Stimulated activated memory B cell treated with anti-CD40 and anti-IgM and Interleukin-4, amounts not matched to agents 10 μg/mL and 1 μg/mL and 100 μg/mL, for 72 hours (primary cell): ENCODE results near the gene WT1.

Source experiments
- ATAC-seq: fragments of 150-1000 bp; cut with Tn5 transposase; 2 replicates; pipeline ENCODE4 v1.10.0; 2021
- H3K27ac Mint-ChIP-seq: one replicate; pipeline ENCODE4 v1.8.0; 2022; ENCODE audit warnings: mild to moderate bottlenecking, mixed read lengths
- H3K27me3 Mint-ChIP-seq: one replicate; pipeline ENCODE4 v1.8.0; 2022; ENCODE audit warnings: mixed read lengths
- H3K36me3 Mint-ChIP-seq: one replicate; pipeline ENCODE4 v1.8.0; 2022; ENCODE audit warnings: mixed read lengths
- H3K4me1 Mint-ChIP-seq: one replicate; pipeline ENCODE4 v1.8.0; 2022; ENCODE audit warnings: mixed read lengths
- H3K4me3 Mint-ChIP-seq: one replicate; pipeline ENCODE4 v1.8.0; 2022; ENCODE audit warnings: mild to moderate bottlenecking, moderate library complexity, mixed read lengths
- H3K9me3 Mint-ChIP-seq: one replicate; pipeline ENCODE4 v1.8.0; 2022; ENCODE audit warnings: mixed read lengths

Gene WT1

GRCh38 chr11:32353884-32354283 lies 81.5 kb downstream of the WT1 start:
- Mint-ChIP-seq H3K4me1 (no peaks in the 10 kb centered on the region), H3K4me3 (no peak overlapping the region), H3K9me3 (no peaks in the 10 kb centered on the region), H3K36me3 (no peaks in the 10 kb centered on the region), H3K27me3 (no peaks in the 10 kb centered on the region), H3K27ac (no peak overlapping the region)
- peak; percentile 32 for ATAC-seq

GRCh38 chr11:32348502-32348901 lies 86.8 kb downstream of the WT1 start:
- no peak overlapping the region for H3K27ac Mint-ChIP-seq
- H3K4me3 Mint-ChIP-seq = no peak overlapping the region
- H3K4me1 Mint-ChIP-seq = no peaks in the 10 kb centered on the region
- ATAC-seq = no peak
- no peaks in the 10 kb centered on the region for H3K9me3 Mint-ChIP-seq
- no peaks in the 10 kb centered on the region for H3K36me3 Mint-ChIP-seq
- peaks cover 8% of the 10 kb centered on the region for H3K27me3 Mint-ChIP-seq

- no peak overlapping the region for H3K4me3 Mint-ChIP-seq
- H3K9me3 Mint-ChIP-seq = no peaks in the 10 kb centered on the region
- H3K27ac Mint-ChIP-seq = no peak overlapping the region
- no peaks in the 10 kb centered on the region for H3K4me1 Mint-ChIP-seq
- H3K27me3 Mint-ChIP-seq = peaks cover 8% of the 10 kb centered on the region
- no peaks in the 10 kb centered on the region for H3K36me3 Mint-ChIP-seq
- no peak for ATAC-seq
These were observed 90.4 kb downstream of the WT1 start for GRCh38 chr11:32344946-32345345.

GRCh38 chr11:32343325-32344008 lies 91.9 kb downstream of the WT1 start:
- Mint-ChIP-seq H3K27me3 (peaks cover 8% of the 10 kb centered on the region), H3K36me3 (no peaks in the 10 kb centered on the region), H3K4me1 (no peaks in the 10 kb centered on the region), H3K27ac (no peak overlapping the region), H3K4me3 (no peak overlapping the region), H3K9me3 (no peaks in the 10 kb centered on the region)
- no peak for ATAC-seq

GRCh38 chr11:32341620-32342613 lies 93.4 kb downstream of the WT1 start:
- Mint-ChIP-seq H3K36me3 (no peaks in the 10 kb centered on the region), H3K4me1 (no peaks in the 10 kb centered on the region), H3K27ac (no peak overlapping the region), H3K4me3 (no peak overlapping the region), H3K27me3 (peaks cover 8% of the 10 kb centered on the region), H3K9me3 (no peaks in the 10 kb centered on the region)
- no peak for ATAC-seq

- no peaks in the 10 kb centered on the region for H3K4me1 Mint-ChIP-seq
- no peak overlapping the region for H3K4me3 Mint-ChIP-seq
- H3K9me3 Mint-ChIP-seq = no peaks in the 10 kb centered on the region
- no peaks in the 10 kb centered on the region for H3K36me3 Mint-ChIP-seq
- ATAC-seq = no peak
- H3K27me3 Mint-ChIP-seq = peaks cover 11% of the 10 kb centered on the region
- no peak overlapping the region for H3K27ac Mint-ChIP-seq
These were observed 95.2 kb downstream of the WT1 start for GRCh38 chr11:32340181-32340580.
